HepG2 (cell line): Measurements from ENCODE around the gene FAM229A. TPM values are rescaled to one million over a fixed set of nuclear protein-coding genes. Genes with fewer than 3 reads are reported as not detected.

Experiments used
- HMGA1 ChIP-seq: sonication (generic); formaldehyde crosslinking; conservative IDR thresholded peaks from 2 replicates; pipeline ENCODE4 v1.4.0; 2020; ENCODE audit warnings: missing genetic modification reagents
- HNRNPUL1 ChIP-seq: fragments of 200-400 bp; formaldehyde crosslinking; IDR thresholded peaks from 2 replicates; pipeline ENCODE4 v1.6.1; 2017; ENCODE audit warnings: low read depth, mild to moderate bottlenecking, low read length, moderate library complexity
- JDP2 ChIP-seq: sonication (generic); formaldehyde crosslinking; IDR thresholded peaks from 2 replicates; pipeline ENCODE4 v1.8.1; 2022; ENCODE audit warnings: missing genetic modification reagents, borderline replicate concordance
- TBL1XR1 ChIP-seq: fragments of 150-350 bp; IDR thresholded peaks from 2 replicates; pipeline ENCODE4 v1.6.1; 2014; ENCODE audit warnings: borderline replicate concordance, low read length; ENCODE audit not compliant: partially characterized antibody
- ZFP90 ChIP-seq: sonication (generic); formaldehyde crosslinking; IDR thresholded peaks from 2 replicates; pipeline ENCODE4 v1.8.0; 2022; ENCODE audit warnings: missing genetic modification reagents, mild to moderate bottlenecking, inconsistent platforms, borderline replicate concordance
- ZNF232 ChIP-seq: sonication (generic); formaldehyde crosslinking; IDR thresholded peaks from 2 replicates; pipeline ENCODE4 v1.4.0; 2020; ENCODE audit warnings: missing genetic modification reagents, borderline replicate concordance
- ZNF367 ChIP-seq: sonication (generic); formaldehyde crosslinking; IDR thresholded peaks from 2 replicates; pipeline ENCODE4 v1.4.0; 2020; ENCODE audit warnings: missing genetic modification reagents, borderline replicate concordance
- ZNF644 ChIP-seq: IDR thresholded peaks from 2 replicates; pipeline ENCODE4 v1.6.1; 2016; ENCODE audit warnings: low read depth
- ZNF674 ChIP-seq: sonication (generic); formaldehyde crosslinking; IDR thresholded peaks from 2 replicates; pipeline ENCODE4 v1.5.0; 2020; ENCODE audit warnings: low read depth, mild to moderate bottlenecking, missing genetic modification reagents
- ZNF772 ChIP-seq: sonication (generic); formaldehyde crosslinking; IDR thresholded peaks from 2 replicates; pipeline ENCODE4 v1.5.0; 2020; ENCODE audit warnings: mild to moderate bottlenecking, missing genetic modification reagents
- ZNF781 ChIP-seq: sonication (generic); formaldehyde crosslinking; IDR thresholded peaks from 2 replicates; pipeline ENCODE4 v1.5.1; 2020; ENCODE audit warnings: borderline replicate concordance, mild to moderate bottlenecking, missing genetic modification reagents; ENCODE audit errors: not compliant biosample characterization
- ZNF792 ChIP-seq: IDR thresholded peaks from 2 replicates; pipeline ENCODE4 v1.6.1; 2016
- polyA plus RNA-seq, 8 experiments: library from polyadenylated mRNA; depleted of rRNA in 3 of 8; stranded (reverse) in 7 of 8; unstranded in 1 of 8; fragments of >200 nt; fragmentation: Illumina TruSeq in 4 of 8; extraction: Trizol in 4 of 8; gene quantifications; 2 replicates each; pipeline versions ENCODE4 v1.2.1 to v1.2.3, GENCODE V29; 2011 to 2016; ENCODE audit warnings: low read depth in 4 of 8, missing spikeins in 1 of 8, mixed read lengths in 1 of 8; ENCODE audit not compliant: insufficient read depth in 1 of 8
- total RNA-seq, 5 experiments: library from RNA; depleted of rRNA; stranded (reverse); fragments of >200 nt; fragmentation: Illumina TruSeq; extraction: Trizol; gene quantifications; 2 replicates each; pipeline ENCODE4 v1.2.3, GENCODE V29; 2016; ENCODE audit warnings: low read depth in 1 of 5
- TF ChIP-seq, protein P1 (sequence below): sonication (generic); formaldehyde crosslinking; IDR thresholded peaks from 2 replicates; pipeline ENCODE4 v1.4.0; 2020; ENCODE audit warnings: missing genetic modification reagents
- TF ChIP-seq, protein P2 (sequence below): sonication (generic); formaldehyde crosslinking; conservative IDR thresholded peaks from 2 replicates; pipeline ENCODE4 v1.4.0; 2020; ENCODE audit warnings: missing genetic modification reagents
- TF ChIP-seq, protein P3 (sequence below): IDR thresholded peaks from 2 replicates; pipeline ENCODE4 v1.6.1; 2016
- TF ChIP-seq, protein P4 (sequence below): sonication (generic); formaldehyde crosslinking; IDR thresholded peaks from 2 replicates; pipeline ENCODE4 v1.4.0; 2020; ENCODE audit warnings: missing genetic modification reagents
- TF ChIP-seq, protein P5 (sequence below): sonication (generic); formaldehyde crosslinking; IDR thresholded peaks from 2 replicates; pipeline ENCODE4 v1.8.1; 2023; ENCODE audit warnings: mild to moderate bottlenecking, missing genetic modification reagents, borderline replicate concordance
- TF ChIP-seq, protein P6 (sequence below): sonication (generic); formaldehyde crosslinking; IDR thresholded peaks from 2 replicates; pipeline ENCODE4 v1.9.0; 2021; ENCODE audit warnings: missing genetic modification reagents, borderline replicate concordance

Gene FAM229A
- total and polyA plus RNA-seq, 2 of the 13 experiments (the other 11 are each of a cell fraction or from before 2014, with no cell fraction given), result 3.2 to 17.6 TPM

DNA sequence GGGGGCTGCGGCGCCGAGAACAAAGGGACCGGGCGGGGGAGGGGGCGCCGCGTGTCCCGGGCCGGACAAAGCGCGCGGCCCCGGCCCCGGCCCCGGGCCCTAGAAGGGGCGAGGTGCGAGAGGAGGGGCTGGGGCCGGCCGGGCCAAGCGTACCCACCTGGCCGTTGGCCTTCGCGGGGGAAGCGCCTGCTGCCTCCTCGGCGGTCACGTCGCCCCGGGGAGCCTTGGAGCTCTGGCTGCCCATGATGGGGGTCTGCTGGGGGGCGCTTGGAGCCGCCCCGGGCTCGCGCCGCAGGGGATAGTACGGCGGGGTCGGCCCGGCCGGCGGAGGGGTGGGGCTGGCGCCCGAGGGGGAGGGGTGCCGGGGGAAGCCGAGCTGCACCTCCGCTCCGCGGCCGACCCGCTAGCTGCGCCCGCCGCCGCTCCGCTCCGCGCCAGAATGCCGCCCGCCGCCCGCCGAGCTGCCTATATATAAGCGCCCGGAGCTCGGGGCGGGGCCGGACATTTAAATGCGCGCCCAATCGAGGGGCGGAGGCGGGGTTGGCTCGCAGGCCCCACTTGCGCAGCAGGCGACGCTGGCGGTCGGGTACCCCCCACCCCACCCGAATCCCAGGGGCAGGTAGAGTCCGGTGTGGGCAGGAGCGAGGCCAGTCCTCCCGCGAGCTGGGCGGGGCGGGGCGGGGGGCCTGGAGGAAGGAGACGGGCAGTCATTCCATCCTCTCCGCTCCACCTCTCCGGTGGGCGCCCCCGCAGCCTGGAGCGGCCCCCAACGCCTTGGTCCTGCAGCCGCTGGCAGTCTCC lies 26.3 kb downstream of the FAM229A start, which contains the start of gene MARCKSL1 (continued):
- TF ChIP-seq, protein P1, sequence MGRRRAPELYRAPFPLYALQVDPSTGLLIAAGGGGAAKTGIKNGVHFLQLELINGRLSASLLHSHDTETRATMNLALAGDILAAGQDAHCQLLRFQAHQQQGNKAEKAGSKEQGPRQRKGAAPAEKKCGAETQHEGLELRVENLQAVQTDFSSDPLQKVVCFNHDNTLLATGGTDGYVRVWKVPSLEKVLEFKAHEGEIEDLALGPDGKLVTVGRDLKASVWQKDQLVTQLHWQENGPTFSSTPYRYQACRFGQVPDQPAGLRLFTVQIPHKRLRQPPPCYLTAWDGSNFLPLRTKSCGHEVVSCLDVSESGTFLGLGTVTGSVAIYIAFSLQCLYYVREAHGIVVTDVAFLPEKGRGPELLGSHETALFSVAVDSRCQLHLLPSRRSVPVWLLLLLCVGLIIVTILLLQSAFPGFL (CRISPR knock-in tag), result no peak
- TF ChIP-seq ZFP90 (CRISPR knock-in tag) (0 out of 2 replicates have a peak, but pooled peaks have one; percentile 65), TBL1XR1 (no peak), ZNF781 (CRISPR knock-in tag) (no peak), ZNF792 (no peak), HNRNPUL1 (no peak), ZNF772 (CRISPR knock-in tag) (no peak), ZNF644 (no peak), HMGA1 (CRISPR knock-in tag) (no peak), ZNF367 (peak; percentile 98; the same call in 1 of the 2 replicates), ZNF232 (CRISPR knock-in tag) (no peak), ZNF674 (no peak), JDP2 (no peak; the same call in 1 of the 2 replicates)
- TF ChIP-seq, protein P2, sequence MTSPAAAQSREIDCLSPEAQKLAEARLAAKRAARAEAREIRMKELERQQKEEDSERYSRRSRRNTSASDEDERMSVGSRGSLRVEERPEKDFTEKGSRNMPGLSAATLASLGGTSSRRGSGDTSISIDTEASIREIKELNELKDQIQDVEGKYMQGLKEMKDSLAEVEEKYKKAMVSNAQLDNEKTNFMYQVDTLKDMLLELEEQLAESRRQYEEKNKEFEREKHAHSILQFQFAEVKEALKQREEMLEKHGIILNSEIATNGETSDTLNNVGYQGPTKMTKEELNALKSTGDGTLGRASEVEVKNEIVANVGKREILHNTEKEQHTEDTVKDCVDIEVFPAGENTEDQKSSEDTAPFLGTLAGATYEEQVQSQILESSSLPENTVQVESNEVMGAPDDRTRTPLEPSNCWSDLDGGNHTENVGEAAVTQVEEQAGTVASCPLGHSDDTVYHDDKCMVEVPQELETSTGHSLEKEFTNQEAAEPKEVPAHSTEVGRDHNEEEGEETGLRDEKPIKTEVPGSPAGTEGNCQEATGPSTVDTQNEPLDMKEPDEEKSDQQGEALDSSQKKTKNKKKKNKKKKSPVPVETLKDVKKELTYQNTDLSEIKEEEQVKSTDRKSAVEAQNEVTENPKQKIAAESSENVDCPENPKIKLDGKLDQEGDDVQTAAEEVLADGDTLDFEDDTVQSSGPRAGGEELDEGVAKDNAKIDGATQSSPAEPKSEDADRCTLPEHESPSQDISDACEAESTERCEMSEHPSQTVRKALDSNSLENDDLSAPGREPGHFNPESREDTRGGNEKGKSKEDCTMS, result no peak
- TF ChIP-seq, protein P3, sequence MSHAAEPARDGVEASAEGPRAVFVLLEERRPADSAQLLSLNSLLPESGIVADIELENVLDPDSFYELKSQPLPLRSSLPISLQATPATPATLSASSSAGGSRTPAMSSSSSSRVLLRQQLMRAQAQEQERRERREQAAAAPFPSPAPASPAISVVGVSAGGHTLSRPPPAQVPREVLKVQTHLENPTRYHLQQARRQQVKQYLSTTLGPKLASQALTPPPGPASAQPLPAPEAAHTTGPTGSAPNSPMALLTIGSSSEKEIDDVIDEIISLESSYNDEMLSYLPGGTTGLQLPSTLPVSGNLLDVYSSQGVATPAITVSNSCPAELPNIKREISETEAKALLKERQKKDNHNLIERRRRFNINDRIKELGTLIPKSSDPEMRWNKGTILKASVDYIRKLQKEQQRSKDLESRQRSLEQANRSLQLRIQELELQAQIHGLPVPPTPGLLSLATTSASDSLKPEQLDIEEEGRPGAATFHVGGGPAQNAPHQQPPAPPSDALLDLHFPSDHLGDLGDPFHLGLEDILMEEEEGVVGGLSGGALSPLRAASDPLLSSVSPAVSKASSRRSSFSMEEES, result no peak
- TF ChIP-seq, protein P4, sequence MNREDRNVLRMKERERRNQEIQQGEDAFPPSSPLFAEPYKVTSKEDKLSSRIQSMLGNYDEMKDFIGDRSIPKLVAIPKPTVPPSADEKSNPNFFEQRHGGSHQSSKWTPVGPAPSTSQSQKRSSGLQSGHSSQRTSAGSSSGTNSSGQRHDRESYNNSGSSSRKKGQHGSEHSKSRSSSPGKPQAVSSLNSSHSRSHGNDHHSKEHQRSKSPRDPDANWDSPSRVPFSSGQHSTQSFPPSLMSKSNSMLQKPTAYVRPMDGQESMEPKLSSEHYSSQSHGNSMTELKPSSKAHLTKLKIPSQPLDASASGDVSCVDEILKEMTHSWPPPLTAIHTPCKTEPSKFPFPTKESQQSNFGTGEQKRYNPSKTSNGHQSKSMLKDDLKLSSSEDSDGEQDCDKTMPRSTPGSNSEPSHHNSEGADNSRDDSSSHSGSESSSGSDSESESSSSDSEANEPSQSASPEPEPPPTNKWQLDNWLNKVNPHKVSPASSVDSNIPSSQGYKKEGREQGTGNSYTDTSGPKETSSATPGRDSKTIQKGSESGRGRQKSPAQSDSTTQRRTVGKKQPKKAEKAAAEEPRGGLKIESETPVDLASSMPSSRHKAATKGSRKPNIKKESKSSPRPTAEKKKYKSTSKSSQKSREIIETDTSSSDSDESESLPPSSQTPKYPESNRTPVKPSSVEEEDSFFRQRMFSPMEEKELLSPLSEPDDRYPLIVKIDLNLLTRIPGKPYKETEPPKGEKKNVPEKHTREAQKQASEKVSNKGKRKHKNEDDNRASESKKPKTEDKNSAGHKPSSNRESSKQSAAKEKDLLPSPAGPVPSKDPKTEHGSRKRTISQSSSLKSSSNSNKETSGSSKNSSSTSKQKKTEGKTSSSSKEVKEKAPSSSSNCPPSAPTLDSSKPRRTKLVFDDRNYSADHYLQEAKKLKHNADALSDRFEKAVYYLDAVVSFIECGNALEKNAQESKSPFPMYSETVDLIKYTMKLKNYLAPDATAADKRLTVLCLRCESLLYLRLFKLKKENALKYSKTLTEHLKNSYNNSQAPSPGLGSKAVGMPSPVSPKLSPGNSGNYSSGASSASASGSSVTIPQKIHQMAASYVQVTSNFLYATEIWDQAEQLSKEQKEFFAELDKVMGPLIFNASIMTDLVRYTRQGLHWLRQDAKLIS (CRISPR knock-in tag), result no peak
- TF ChIP-seq, protein P5, sequence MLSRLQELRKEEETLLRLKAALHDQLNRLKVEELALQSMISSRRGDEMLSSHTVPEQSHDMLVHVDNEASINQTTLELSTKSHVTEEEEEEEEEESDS (CRISPR knock-in tag), result no peak
- TF ChIP-seq, protein P6, sequence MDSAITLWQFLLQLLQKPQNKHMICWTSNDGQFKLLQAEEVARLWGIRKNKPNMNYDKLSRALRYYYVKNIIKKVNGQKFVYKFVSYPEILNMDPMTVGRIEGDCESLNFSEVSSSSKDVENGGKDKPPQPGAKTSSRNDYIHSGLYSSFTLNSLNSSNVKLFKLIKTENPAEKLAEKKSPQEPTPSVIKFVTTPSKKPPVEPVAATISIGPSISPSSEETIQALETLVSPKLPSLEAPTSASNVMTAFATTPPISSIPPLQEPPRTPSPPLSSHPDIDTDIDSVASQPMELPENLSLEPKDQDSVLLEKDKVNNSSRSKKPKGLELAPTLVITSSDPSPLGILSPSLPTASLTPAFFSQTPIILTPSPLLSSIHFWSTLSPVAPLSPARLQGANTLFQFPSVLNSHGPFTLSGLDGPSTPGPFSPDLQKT (CRISPR knock-in tag), result no peak
